ENCODE data around the gene NT5C3A. TPM values are rescaled to one million over a fixed set of nuclear protein-coding genes. Genes with fewer than 3 reads are reported as not detected.
"Not testable (repeated sequence)": the region's sequence is repeated elsewhere in the genome, so short reads cannot be mapped to it uniquely, and the experiment has no call there.

Gene NT5C3A
- polyA plus RNA-seq, 1 experiment = 11.0 TPM

DNA sequence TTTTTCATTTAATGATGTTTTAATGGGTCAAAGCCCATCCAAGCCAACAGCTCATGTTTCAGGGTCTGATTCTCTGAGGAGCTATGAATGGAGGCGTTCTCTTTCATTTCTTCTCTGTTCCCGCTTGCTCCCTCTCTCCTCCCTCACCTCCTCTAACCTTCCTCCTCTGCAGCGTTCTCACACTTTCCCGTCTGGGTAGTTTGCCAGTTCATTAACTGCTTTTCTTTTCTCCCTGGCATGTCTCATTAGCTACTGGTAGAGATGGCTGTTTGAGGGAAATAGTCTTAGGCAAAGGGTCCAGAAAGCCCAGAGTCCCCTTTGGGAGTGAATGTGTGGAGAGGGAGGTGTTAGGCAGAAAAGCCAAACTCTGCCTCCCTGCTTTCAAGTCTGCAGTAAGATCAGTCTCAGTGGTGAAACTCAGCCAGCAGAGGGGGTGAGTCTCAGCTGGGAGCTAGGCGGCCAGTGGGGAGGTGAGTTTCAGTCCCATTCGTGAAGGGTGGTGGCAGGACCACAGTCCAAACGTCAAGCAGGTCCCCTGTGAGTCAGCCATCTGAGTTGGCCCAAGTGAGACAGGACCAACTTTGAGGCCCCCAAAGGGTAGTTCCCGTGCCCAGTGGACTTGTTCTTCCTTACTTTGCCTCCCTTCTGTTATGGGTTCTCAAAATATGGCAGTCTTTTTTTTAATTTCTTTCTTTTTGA is 98.0 kb downstream of the NT5C3A start:
- H3K4me3 ChIP-seq (ENCODE audit: low read depth, low read length); DNase-seq (ENCODE audit: low read depth); H3K27me3 ChIP-seq (ENCODE audit: control insufficient read depth, insufficient read depth, low read length); H3K36me3 ChIP-seq (ENCODE audit: control insufficient read depth, insufficient read depth, low read length); CTCF ChIA-PET; POLR2A ChIA-PET: not testable (repeated sequence)
- TF ChIP-seq, protein P1, sequence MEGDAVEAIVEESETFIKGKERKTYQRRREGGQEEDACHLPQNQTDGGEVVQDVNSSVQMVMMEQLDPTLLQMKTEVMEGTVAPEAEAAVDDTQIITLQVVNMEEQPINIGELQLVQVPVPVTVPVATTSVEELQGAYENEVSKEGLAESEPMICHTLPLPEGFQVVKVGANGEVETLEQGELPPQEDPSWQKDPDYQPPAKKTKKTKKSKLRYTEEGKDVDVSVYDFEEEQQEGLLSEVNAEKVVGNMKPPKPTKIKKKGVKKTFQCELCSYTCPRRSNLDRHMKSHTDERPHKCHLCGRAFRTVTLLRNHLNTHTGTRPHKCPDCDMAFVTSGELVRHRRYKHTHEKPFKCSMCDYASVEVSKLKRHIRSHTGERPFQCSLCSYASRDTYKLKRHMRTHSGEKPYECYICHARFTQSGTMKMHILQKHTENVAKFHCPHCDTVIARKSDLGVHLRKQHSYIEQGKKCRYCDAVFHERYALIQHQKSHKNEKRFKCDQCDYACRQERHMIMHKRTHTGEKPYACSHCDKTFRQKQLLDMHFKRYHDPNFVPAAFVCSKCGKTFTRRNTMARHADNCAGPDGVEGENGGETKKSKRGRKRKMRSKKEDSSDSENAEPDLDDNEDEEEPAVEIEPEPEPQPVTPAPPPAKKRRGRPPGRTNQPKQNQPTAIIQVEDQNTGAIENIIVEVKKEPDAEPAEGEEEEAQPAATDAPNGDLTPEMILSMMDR (IDR thresholded peaks at IDR 0.05; ENCODE audit: insufficient read depth, low read depth, low read length) = peak; percentile 41

Small RNA genes within 50 kb of the gene (small RNA-seq; reads per million reads assigned to genes)
- not detected for gene RN7SL505P (ENCODE audit: insufficient read length, low read depth, low replicate concordance)
- gene RNU6-388P (ENCODE audit: insufficient read length, low read depth, low replicate concordance) = not detected
- gene RPS29P14 (ENCODE audit: insufficient read length, low read depth, low replicate concordance) = not detected

Other genes with a start within 250 kb of the NT5C3A start
- gene KBTBD2, start 171.0 kb downstream of the NT5C3A start, polyA plus RNA-seq (2011; rRNA removed) = 12.6 and 26.1 TPM in 2 replicates
- 248 and 315 TPM in 2 replicates for gene FKBP9, start 105.3 kb downstream of the NT5C3A start, polyA plus RNA-seq (2011; rRNA removed)
- gene RP9, start 46.6 kb upstream of the NT5C3A start, polyA plus RNA-seq (2011; rRNA removed) = 16.2 and 18.6 TPM in 2 replicates
- gene BBS9, start 66.8 kb upstream of the NT5C3A start, polyA plus RNA-seq (2011; rRNA removed) = 6.5 and 10.9 TPM in 2 replicates